ENCODE data around the gene ARID4A. TPM values are rescaled to one million over a fixed set of nuclear protein-coding genes. Genes with fewer than 3 reads are reported as not detected.

ARID4A gene
- total RNA-seq, 1 experiment from 2014 or later, result 31.5 TPM

GRCh38 chr14:58285132-58285531 lies 13.2 kb upstream of the ARID4A start:
- no peaks in the 10 kb centered on the region for H3K27me3 ChIP-seq (replicated peaks; ENCODE audit: control insufficient read depth, insufficient read depth, low read length)
- Mint-ChIP-seq H3K36me3 (ENCODE audit: insufficient read depth, unreplicated experiment) (peaks cover 89% of the 10 kb centered on the region), H3K27ac (ENCODE audit: unreplicated experiment) (peak overlapping the region; percentile 11), H3K9me3 (ENCODE audit: unreplicated experiment) (no peaks in the 10 kb centered on the region), H3K4me3 (ENCODE audit: unreplicated experiment) (peak overlapping the region; percentile 19), H3K27me3 (ENCODE audit: insufficient read depth, unreplicated experiment) (no peaks in the 10 kb centered on the region), H3K4me1 (ENCODE audit: low read depth, unreplicated experiment) (peaks cover 55% of the 10 kb centered on the region)
- TF ChIP-seq CTCF (IDR thresholded peaks at IDR 0.05; ENCODE audit: insufficient read depth in 1 of 2, low read depth in 1 of 2, low read length in 1 of 2, severe bottlenecking in 1 of 2, unreplicated experiment in 1 of 2), result no peak
- H3K4me3 ChIP-seq (ENCODE audit: low read depth, low read length), result no peak overlapping the region
- intact Hi-C loops (cut with micrococcal nuclease; ENCODE audit: unreplicated experiment), result no loop called here
- no TSS peak for BruUV-seq (replicated peaks)
- DNase-seq, result no peak
- H3K4me1 ChIP-seq, result peaks cover 47% of the 10 kb centered on the region
- H3K9me3 ChIP-seq, result no peaks in the 10 kb centered on the region
- ChIA-PET POLR2A (no interaction called here), CTCF (no interaction called here)
- H3K36me3 ChIP-seq (ENCODE audit: control insufficient read depth, insufficient read depth, low read length), result peaks cover 3% of the 10 kb centered on the region; the same call in 1 of the 2 replicates

- DNase-seq, result peak; percentile 75 to 81
- Mint-ChIP-seq H3K9me3 (ENCODE audit: unreplicated experiment) (no peaks in the 10 kb centered on the region), H3K36me3 (ENCODE audit: insufficient read depth, unreplicated experiment) (peaks cover 85% of the 10 kb centered on the region), H3K27ac (ENCODE audit: unreplicated experiment) (peak overlapping the region; percentile 21), H3K4me1 (ENCODE audit: low read depth, unreplicated experiment) (peaks cover 48% of the 10 kb centered on the region), H3K4me3 (ENCODE audit: unreplicated experiment) (peak overlapping the region; percentile 67), H3K27me3 (ENCODE audit: insufficient read depth, unreplicated experiment) (no peaks in the 10 kb centered on the region)
- no peak overlapping the region for H3K4me3 ChIP-seq (ENCODE audit: low read depth, low read length)
- ChIA-PET POLR2A (interaction anchor here (1.2 to 1.9 kb wide), 2 partner anchors 10 to 43 kb away, joined by 7 to 9 read pairs; partner anchors contain the start of genes ARID4A and PSMA3), CTCF (interaction anchor here (1.6 kb wide), 1 partner anchor 11 kb away, joined by 4 read pairs; the partner anchor contains the start of gene ARID4A)
- no TSS peak for BruUV-seq (replicated peaks)
- intact Hi-C loops (cut with micrococcal nuclease; ENCODE audit: unreplicated experiment), result loop anchor here (1.0 kb wide), 3 partner anchors 10 to 43 kb away; partner anchors contain the start of gene PSMA3
- H3K36me3 ChIP-seq (ENCODE audit: control insufficient read depth, insufficient read depth, low read length), result peaks cover 3% of the 10 kb centered on the region; the same call in 1 of the 2 replicates
- H3K4me1 ChIP-seq, result peaks cover 36% of the 10 kb centered on the region
- no peaks in the 10 kb centered on the region for H3K9me3 ChIP-seq
- no peak for TF ChIP-seq CTCF (IDR thresholded peaks at IDR 0.05; ENCODE audit: insufficient read depth in 1 of 2, low read depth in 1 of 2, low read length in 1 of 2, severe bottlenecking in 1 of 2, unreplicated experiment in 1 of 2)
- H3K27me3 ChIP-seq (replicated peaks; ENCODE audit: control insufficient read depth, insufficient read depth, low read length), result no peaks in the 10 kb centered on the region
These were observed 10.7 kb upstream of the ARID4A start for GRCh38 chr14:58287607-58288042.

- no peak for TF ChIP-seq CTCF (IDR thresholded peaks at IDR 0.05; ENCODE audit: insufficient read depth in 1 of 2, low read depth in 1 of 2, low read length in 1 of 2, severe bottlenecking in 1 of 2, unreplicated experiment in 1 of 2)
- H3K4me3 Mint-ChIP-seq (ENCODE audit: unreplicated experiment), result peak overlapping the region; percentile 67
- intact Hi-C loops (cut with micrococcal nuclease; ENCODE audit: unreplicated experiment), result no loop called here
- no peaks in the 10 kb centered on the region for H3K27me3 Mint-ChIP-seq (ENCODE audit: insufficient read depth, unreplicated experiment)
- peaks cover 2% of the 10 kb centered on the region; the same call in 1 of the 2 replicates for H3K36me3 ChIP-seq (ENCODE audit: control insufficient read depth, insufficient read depth, low read length)
- H3K4me1 ChIP-seq, result peaks cover 36% of the 10 kb centered on the region
- POLR2A ChIA-PET, result interaction anchor here (1.2 to 1.9 kb wide), 2 partner anchors 10 to 44 kb away, joined by 7 to 9 read pairs; partner anchors contain the start of genes ARID4A and PSMA3
- H3K4me3 ChIP-seq (ENCODE audit: low read depth, low read length), result no peak overlapping the region
- H3K27me3 ChIP-seq (replicated peaks; ENCODE audit: control insufficient read depth, insufficient read depth, low read length), result no peaks in the 10 kb centered on the region
- peak overlapping the region; percentile 21 for H3K27ac Mint-ChIP-seq (ENCODE audit: unreplicated experiment)
- H3K9me3 Mint-ChIP-seq (ENCODE audit: unreplicated experiment), result no peaks in the 10 kb centered on the region
- no peak for DNase-seq
- peaks cover 48% of the 10 kb centered on the region for H3K4me1 Mint-ChIP-seq (ENCODE audit: low read depth, unreplicated experiment)
- H3K9me3 ChIP-seq, result no peaks in the 10 kb centered on the region
- peaks cover 87% of the 10 kb centered on the region for H3K36me3 Mint-ChIP-seq (ENCODE audit: insufficient read depth, unreplicated experiment)
- CTCF ChIA-PET, result interaction anchor here (1.6 kb wide), 1 partner anchor 10 kb away, joined by 4 read pairs; the partner anchor contains the start of gene ARID4A
- BruUV-seq (replicated peaks), result no TSS peak
These were observed 10.1 kb upstream of the ARID4A start for GRCh38 chr14:58288106-58288792.

All from Caco-2 (cell line).